ENCODE measurements around the gene KCTD18.

The KCTD18 gene

GRCh38 chr2:200509612-200510433 lies at the start of gene KCTD18:
Gene KCTD18 (minus strand): TSS chr2:200510068. CDS start chr2:200507016, 3,052 bp downstream.
- DNase-seq (ENCODE audit: low read depth in 2 of 2, low spot score in 1 of 2): peak; percentile 76 to 82

- no peak for DNase-seq (ENCODE audit: low read depth in 2 of 2, low spot score in 1 of 2)
Observed at GRCh38 chr2:200540793-200541192, 30.9 kb upstream of the KCTD18 start.

GRCh38 chr2:200538139-200538538 lies 28.3 kb upstream of the KCTD18 start:
- DNase-seq (ENCODE audit: low read depth in 2 of 2, low spot score in 1 of 2): no peak

GRCh38 chr2:200534572-200534971 lies 24.7 kb upstream of the KCTD18 start:
- no peak for DNase-seq (ENCODE audit: low read depth in 2 of 2, low spot score in 1 of 2)

- DNase-seq (ENCODE audit: low read depth in 2 of 2, low spot score in 1 of 2): no peak
Observed at GRCh38 chr2:200533754-200534153, 23.9 kb upstream of the KCTD18 start.

GRCh38 chr2:200528228-200528627 lies 18.4 kb upstream of the KCTD18 start:
- no peak for DNase-seq (ENCODE audit: low read depth in 2 of 2, low spot score in 1 of 2)

- peak; percentile 83 to 91 for DNase-seq (ENCODE audit: low read depth in 2 of 2, low spot score in 1 of 2)
Observed at GRCh38 chr2:200525882-200526651, 16.2 kb upstream of the KCTD18 start, which contains the start of gene SGO2. Gene SGO2 (plus strand): TSS chr2:200526207. CDS start chr2:200532976, 6,769 bp downstream.

GRCh38 chr2:200525551-200525881 lies 15.6 kb upstream of the KCTD18 start:
- no peak for DNase-seq (ENCODE audit: low read depth in 2 of 2, low spot score in 1 of 2)

GRCh38 chr2:200525066-200525465 lies 15.2 kb upstream of the KCTD18 start:
- DNase-seq (ENCODE audit: low read depth in 2 of 2, low spot score in 1 of 2): no peak

- no peak for DNase-seq (ENCODE audit: low read depth in 2 of 2, low spot score in 1 of 2)
Observed at GRCh38 chr2:200523604-200524003, 13.7 kb upstream of the KCTD18 start.

GRCh38 chr2:200523158-200523557 lies 13.3 kb upstream of the KCTD18 start:
- no peak for DNase-seq (ENCODE audit: low read depth in 2 of 2, low spot score in 1 of 2)

- no peak for DNase-seq (ENCODE audit: low read depth in 2 of 2, low spot score in 1 of 2)
Observed at GRCh38 chr2:200515155-200515554, 5.3 kb upstream of the KCTD18 start.

GRCh38 chr2:200509235-200509611 lies 645 bp downstream of the KCTD18 start:
- DNase-seq (ENCODE audit: low read depth in 2 of 2, low spot score in 1 of 2): no peak

- no peak for DNase-seq (ENCODE audit: low read depth in 2 of 2, low spot score in 1 of 2)
Observed at GRCh38 chr2:200507179-200507578, 2.7 kb downstream of the KCTD18 start.

GRCh38 chr2:200506679-200507078 lies 3.2 kb downstream of the KCTD18 start:
- DNase-seq (ENCODE audit: low read depth in 2 of 2, low spot score in 1 of 2): no peak

GRCh38 chr2:200502196-200502595 lies 7.7 kb downstream of the KCTD18 start:
- DNase-seq (ENCODE audit: low read depth in 2 of 2, low spot score in 1 of 2): no peak

- no peak for DNase-seq (ENCODE audit: low read depth in 2 of 2, low spot score in 1 of 2)
Observed at GRCh38 chr2:200498402-200499162, 11.3 kb downstream of the KCTD18 start.

- DNase-seq (ENCODE audit: low read depth in 2 of 2, low spot score in 1 of 2): no peak
Observed at GRCh38 chr2:200496696-200497095, 13.2 kb downstream of the KCTD18 start.

- DNase-seq (ENCODE audit: low read depth in 2 of 2, low spot score in 1 of 2): no peak
Observed at GRCh38 chr2:200494048-200494447, 15.8 kb downstream of the KCTD18 start.

- DNase-seq (ENCODE audit: low read depth in 2 of 2, low spot score in 1 of 2): no peak
Observed at GRCh38 chr2:200492656-200493055, 17.2 kb downstream of the KCTD18 start.

GRCh38 chr2:200490001-200490400 lies 19.9 kb downstream of the KCTD18 start:
- DNase-seq (ENCODE audit: low read depth in 2 of 2, low spot score in 1 of 2): no peak

GRCh38 chr2:200488169-200488568 lies 21.7 kb downstream of the KCTD18 start:
- no peak for DNase-seq (ENCODE audit: low read depth in 2 of 2, low spot score in 1 of 2)
